ENCODE results near the gene ZNF750. TPM values are rescaled to one million over a fixed set of nuclear protein-coding genes. Genes with fewer than 3 reads are reported as not detected.

Gene ZNF750
- total RNA-seq: not detected

DNA sequence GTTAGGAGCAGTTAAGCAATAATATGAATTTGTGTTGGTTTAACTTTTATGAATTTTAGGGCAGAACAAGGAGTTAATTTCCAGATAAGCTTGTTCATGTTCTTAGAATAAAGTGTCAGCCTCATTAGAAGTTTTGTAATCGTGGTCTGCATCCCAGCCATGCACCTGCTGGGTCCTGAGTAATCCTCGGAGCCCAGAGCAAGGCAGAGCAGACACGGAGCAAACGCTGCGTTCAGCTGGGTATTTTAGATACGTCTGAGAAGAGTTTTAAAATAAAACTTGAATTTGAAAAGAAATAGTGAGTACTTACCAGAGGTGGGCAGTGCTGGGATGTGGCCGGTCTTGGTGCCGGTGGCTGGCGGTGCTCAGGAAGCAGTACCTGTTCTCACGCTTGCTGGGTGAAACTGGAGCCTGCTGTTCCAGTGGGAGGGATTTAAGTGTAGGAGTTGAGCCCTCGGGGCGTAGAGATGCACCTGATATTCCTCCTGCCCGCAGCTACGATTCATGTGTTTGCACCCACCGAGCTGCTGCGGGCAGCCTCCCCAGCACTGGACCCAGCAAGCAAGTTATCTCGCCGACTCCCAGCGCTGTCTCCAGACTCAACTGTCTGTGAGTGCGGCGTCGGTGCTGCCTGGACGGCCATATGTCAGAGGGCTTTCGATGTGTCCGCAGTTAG, at the start of gene ZNF750:
Gene ZNF750, minus strand, starts transcription at position 406 of the 676 bp plus-strand sequence. CDS start 7,568 bp downstream, outside the sequence.
- no peak within 1 kb of the TSS for H3K27ac Mint-ChIP-seq
- H3K27me3 Mint-ChIP-seq: no peaks in the 10 kb centered on the region

DNA sequence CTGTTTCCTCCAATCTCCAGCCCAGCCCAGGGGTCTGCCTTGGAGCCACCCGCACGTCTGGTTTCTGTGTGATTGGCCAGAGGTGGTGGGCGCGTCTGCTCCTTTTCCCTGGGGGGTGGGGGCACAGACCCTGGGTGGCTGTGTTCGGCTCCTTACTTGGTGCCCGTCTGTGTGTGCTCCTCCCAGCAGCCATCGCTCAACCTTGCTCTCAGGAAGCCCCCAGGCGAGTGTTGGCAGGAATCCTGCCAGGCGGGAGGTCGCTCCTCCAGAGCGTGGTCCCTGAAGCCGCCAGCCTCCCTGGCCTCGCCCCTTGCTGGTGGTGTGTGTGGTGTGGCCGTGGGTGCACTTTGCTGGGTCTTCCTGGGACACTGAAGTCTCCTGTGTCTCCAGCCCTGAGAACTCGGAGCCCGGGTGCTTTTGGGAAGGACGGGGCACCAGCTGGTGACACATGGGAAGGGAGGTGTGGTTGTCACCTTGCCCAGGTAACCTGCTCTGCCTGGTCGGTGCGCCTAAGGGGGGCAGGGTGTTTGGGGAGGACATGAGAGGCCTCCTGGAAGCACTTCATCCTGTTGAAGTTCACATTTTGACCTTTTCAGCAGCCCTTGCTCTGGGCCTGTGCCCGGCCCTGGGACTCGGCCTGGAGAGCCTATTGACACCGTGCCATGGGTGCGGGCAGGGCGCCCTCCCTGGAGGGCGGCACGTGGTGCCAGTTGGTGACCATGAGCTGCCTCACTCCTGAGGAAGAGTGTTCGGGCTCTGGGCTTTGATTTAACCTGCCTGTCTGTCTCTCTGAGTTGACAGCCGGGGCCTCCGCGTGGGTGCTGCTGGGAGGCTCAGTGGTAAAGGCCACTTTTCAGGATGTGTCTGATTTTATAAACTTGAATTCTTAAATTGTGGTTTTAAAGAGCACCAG, 49.0 kb upstream of the ZNF750 start:
- no peaks in the 10 kb centered on the region for H3K9me3 Mint-ChIP-seq
- no peak for DNase-seq
- H3K27me3 Mint-ChIP-seq: no peaks in the 10 kb centered on the region
- POLR2A ChIA-PET: no interaction called here
- peaks cover 56% of the 10 kb centered on the region for H3K4me1 Mint-ChIP-seq
- H3K36me3 Mint-ChIP-seq: peaks cover 25% of the 10 kb centered on the region
- no peak overlapping the region for H3K4me3 Mint-ChIP-seq
- ATAC-seq (ENCODE audit: low read depth): no peak
- H3K27ac Mint-ChIP-seq: no peak overlapping the region

More for the DNA sequence above, at the start of gene ZNF750:
- ATAC-seq (ENCODE audit: low read depth) (no peak), DNase-seq (no peak)
- POLR2A ChIA-PET: no interaction called here
- Mint-ChIP-seq H3K9me3 (no peaks in the 10 kb centered on the region), H3K36me3 (no peaks in the 10 kb centered on the region), H3K4me1 (no peaks in the 10 kb centered on the region), H3K4me3 (no peak within 1 kb of the TSS)

DNA sequence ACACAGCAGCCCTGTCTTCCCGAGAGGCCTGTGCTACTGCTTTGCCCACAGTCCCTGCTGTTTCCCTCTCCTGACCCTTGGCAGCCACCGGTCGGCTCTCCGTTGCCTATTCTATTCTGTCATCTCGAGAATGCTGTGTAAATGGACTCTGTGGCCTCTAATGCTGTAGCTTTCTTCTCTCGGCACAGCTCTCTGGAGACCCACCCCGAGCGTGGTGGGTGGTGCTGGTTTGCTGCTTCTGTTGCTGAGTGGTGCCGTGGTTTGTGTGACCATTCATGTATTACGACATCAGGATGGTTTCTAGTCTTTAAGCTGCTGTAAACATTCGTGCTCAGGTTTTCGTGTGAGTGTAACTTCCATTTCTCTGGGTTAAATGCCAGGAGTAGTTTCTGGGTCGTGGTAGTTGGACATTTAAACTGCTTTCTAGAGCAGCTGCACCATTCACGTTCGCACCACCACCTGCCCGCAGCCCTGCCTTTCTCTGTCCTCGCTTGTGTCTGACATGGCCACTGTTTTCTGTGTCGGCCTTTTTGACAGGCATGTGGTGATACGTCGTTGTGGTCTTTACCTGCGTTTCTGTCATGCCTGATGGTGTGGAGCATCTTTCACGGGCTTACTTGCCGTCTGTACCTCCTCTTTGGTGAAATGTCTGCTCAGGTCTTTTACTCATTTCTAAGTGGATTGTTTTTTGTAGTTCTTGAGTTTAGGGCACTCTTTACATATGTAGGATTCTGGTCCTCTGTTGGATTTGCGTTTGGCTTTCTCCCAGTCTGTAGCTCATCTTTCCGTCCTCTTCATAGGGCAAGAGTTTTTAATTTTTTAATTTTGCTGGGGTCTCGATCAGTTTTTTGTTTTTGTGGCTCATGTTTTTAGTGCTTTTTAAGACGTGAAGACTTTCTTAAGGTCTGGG, 47.7 kb upstream of the ZNF750 start:
- H3K9me3 Mint-ChIP-seq: no peaks in the 10 kb centered on the region
- peaks cover 55% of the 10 kb centered on the region for H3K4me1 Mint-ChIP-seq
- ATAC-seq (ENCODE audit: low read depth) (no peak), DNase-seq (no peak)
- no peaks in the 10 kb centered on the region for H3K27me3 Mint-ChIP-seq
- H3K36me3 Mint-ChIP-seq: peaks cover 25% of the 10 kb centered on the region
- peak overlapping the region; percentile 6 for H3K4me3 Mint-ChIP-seq
- POLR2A ChIA-PET: no interaction called here
- H3K27ac Mint-ChIP-seq: peak overlapping the region; percentile 43

DNA sequence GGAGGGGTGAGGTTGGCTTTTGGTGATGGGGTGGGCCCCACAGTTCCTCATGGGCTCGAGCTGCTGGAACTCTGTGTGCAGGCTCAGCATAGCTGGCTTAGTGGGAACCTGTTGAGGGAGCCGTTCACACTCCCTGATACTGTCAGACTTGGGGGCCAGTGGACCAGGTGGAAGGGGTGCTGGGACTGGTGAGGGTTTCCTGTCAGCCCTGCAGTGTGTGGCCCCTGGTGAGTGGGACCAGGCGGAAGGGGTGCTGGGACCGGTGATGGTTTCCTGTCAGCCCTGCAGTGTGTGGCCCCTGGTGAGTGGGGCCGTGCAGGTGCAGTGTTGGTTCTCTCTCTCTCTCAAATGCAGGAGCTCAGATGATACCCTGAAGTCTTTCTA, 45.1 kb upstream of the ZNF750 start:
- peak overlapping the region; percentile 93 for H3K27ac Mint-ChIP-seq
- peak overlapping the region; percentile 64 for H3K4me3 Mint-ChIP-seq
- POLR2A ChIA-PET: interaction anchor here (1.0 to 4.5 kb wide), 5 partner anchors 9 to 27 kb away, joined by 3 to 48 read pairs (median 3); no protein-coding TSS in a partner anchor
- ATAC-seq (ENCODE audit: low read depth) (peak; percentile 78), DNase-seq (peak; percentile 64)
- peaks cover 29% of the 10 kb centered on the region for H3K36me3 Mint-ChIP-seq
- H3K9me3 Mint-ChIP-seq: no peaks in the 10 kb centered on the region
- no peaks in the 10 kb centered on the region for H3K27me3 Mint-ChIP-seq
- H3K4me1 Mint-ChIP-seq: peaks cover 59% of the 10 kb centered on the region

DNA sequence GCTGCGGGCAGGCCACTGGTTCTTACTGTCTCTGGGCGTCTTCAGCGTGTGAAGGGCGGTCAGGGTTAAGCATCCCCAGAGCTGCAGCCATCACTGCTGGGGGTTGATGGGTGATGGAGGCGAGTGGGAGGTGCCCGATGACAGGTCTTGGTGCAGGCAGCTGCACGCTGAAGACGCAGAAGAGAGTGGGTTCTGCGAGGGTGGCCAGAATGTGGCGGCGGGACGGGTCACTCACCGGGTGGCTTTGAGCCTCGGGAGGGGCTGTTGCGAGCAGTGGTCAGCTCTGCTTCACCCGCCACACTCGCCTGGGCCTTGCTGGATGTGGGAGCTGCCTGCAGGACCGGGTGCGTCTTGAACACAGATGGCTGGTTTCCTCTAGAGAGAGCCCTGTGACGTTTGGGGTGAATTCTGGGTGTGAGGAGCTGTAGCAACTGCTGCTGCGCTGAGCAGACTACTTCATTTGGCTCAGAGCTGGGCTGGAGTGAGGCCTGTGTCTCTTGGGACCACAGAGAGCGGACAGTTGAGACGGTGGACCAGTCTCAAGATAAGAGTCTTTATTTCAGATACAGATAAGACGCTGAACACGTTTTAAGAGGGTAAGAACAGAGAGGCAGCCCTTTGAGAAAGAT, 44.6 kb upstream of the ZNF750 start:
- Mint-ChIP-seq H3K27ac (peak overlapping the region; percentile 93), H3K9me3 (no peaks in the 10 kb centered on the region), H3K27me3 (no peaks in the 10 kb centered on the region), H3K4me1 (peaks cover 62% of the 10 kb centered on the region), H3K36me3 (peaks cover 34% of the 10 kb centered on the region), H3K4me3 (peak overlapping the region; percentile 64)
- ATAC-seq (ENCODE audit: low read depth): peak; percentile 11
- POLR2A ChIA-PET: interaction anchor here (1.2 to 4.5 kb wide), 6 partner anchors 9 to 26 kb away, joined by 3 to 48 read pairs (median 4); no protein-coding TSS in a partner anchor
- DNase-seq: no peak

DNA sequence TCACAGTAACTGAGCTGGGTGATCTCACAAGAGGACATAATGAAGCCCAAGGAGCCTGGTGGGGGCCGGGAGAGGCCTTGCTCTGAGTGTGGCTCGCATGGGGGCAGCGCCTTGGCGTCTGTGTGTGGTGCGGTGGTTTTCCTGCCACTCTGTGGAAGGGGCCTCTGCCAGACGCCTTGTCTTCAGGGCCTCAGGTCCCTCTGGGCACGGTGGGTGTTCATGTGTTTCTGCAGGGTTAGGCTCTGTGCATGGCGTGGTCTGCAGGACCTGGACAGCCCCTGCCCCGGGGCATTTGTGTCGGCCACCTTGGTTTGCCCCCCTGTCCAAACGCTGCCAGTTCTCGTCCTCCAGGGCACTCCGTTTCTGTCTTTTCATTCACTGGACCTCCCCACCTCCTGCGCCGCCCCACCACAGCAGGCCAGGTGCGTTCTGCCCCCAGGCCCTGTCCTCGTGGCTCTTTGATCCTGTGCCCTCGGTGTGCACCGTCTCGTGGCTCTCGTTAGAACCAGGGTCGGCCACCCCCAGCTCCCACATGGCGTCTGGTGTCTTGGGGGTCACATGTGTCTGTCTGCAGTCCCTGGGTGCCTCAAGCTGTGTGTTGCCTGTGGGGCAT, 43.7 kb upstream of the ZNF750 start:
- H3K27me3 Mint-ChIP-seq: no peaks in the 10 kb centered on the region

DNA sequence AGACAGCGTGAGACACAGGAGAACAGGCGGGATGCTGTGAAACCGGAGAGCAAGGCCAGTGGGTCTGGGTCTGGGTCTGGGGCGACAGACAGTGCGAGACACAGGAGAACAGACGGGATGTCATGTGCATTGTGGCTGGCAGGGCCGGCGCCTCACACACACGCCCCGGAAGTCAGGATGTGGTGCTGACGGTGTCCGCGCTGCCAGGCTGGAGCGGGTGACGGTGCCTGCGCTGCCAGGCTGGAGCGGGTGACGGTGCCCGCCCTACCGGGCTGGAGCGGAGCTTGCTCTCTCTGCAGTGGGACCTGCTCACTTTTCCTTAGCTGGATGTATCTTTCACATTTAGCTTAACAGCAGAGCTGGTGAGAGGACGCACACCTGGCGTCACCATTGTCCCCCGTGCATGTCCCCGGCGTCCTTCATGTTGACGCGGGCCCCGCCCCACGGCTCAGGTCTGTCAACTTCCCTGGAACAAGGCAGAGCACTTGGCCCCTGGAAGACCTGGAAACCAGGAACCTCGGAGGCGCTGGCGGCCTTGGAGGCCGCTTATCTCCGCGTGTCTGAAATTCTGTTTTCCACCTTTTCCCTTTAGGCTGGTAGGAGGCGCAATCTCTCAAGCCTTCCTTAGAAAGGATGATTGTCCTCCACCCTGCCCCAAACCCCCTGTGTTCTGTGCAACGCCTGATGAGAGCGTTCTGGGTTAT, 43.0 kb upstream of the ZNF750 start:
- ATAC-seq (ENCODE audit: low read depth) (peak; percentile 79), DNase-seq (peak; percentile 71)
- H3K9me3 Mint-ChIP-seq: no peaks in the 10 kb centered on the region
- peak overlapping the region; percentile 85 for H3K4me3 Mint-ChIP-seq
- H3K27me3 Mint-ChIP-seq: no peaks in the 10 kb centered on the region
- peaks cover 69% of the 10 kb centered on the region for H3K4me1 Mint-ChIP-seq
- POLR2A ChIA-PET: interaction anchor here (1.5 to 4.5 kb wide), 3 partner anchors 10 to 19 kb away, joined by 4 to 48 read pairs (median 4); no protein-coding TSS in a partner anchor
- peak overlapping the region; percentile 92 for H3K27ac Mint-ChIP-seq
- peaks cover 35% of the 10 kb centered on the region for H3K36me3 Mint-ChIP-seq

More for the DNA sequence above, 43.7 kb upstream of the ZNF750 start:
- Mint-ChIP-seq H3K36me3 (peaks cover 34% of the 10 kb centered on the region), H3K9me3 (no peaks in the 10 kb centered on the region), H3K27ac (peak overlapping the region; percentile 93), H3K4me1 (peaks cover 68% of the 10 kb centered on the region), H3K4me3 (peak overlapping the region; percentile 85)
- ATAC-seq (ENCODE audit: low read depth): no peak
- POLR2A ChIA-PET: interaction anchor here (1.2 to 4.5 kb wide), 5 partner anchors 10 to 26 kb away, joined by 3 to 48 read pairs (median 4); no protein-coding TSS in a partner anchor
- no peak for DNase-seq

DNA sequence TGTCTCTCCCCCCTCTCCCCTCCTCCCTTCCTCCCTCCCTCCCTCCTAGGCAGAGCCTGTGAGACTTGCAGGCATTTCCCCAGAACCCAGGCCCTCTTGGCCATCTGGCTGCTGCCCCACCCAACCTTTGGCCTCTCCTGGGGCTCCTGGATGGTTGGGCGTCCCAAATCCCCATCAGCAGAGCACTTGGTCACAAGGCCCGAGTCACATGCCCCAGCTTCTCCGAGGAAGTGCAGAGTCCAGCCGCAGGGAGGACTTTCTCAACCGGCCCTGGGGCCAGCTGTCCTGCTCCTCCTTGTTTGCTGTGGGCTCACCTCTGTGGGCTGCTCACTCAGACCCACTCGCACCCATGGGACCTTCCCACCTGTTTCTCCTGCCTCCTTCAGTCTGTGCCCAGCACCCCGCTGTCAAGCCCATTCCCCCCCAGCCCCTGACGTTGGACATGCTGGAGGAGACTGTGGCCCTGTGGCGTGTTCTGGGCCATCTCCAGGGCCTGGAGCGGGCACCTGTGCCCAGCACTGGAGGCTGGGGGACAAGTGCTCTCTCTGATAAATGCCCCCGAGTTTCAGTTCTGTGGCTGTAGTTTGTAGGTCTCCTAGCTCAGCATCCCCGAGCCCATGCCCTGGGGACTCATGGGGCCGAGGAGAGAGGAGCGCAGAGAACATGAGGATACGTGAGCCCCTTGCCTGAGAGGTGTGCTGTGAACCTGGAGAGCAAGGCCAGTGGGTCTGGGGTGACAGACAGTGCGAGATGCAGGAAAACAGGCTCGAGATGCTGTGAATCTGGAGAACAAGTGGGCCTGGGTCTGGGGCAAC, 42.3 kb upstream of the ZNF750 start:
- Mint-ChIP-seq H3K36me3 (peaks cover 27% of the 10 kb centered on the region), H3K27me3 (no peaks in the 10 kb centered on the region), H3K9me3 (no peaks in the 10 kb centered on the region), H3K27ac (peak overlapping the region; percentile 92), H3K4me1 (peaks cover 66% of the 10 kb centered on the region), H3K4me3 (peak overlapping the region; percentile 85)
- ATAC-seq (ENCODE audit: low read depth) (no peak), DNase-seq (no peak)
- POLR2A ChIA-PET: interaction anchor here (4.5 kb wide), 1 partner anchor 18 kb away, joined by 48 read pairs; no protein-coding TSS in a partner anchor

DNA sequence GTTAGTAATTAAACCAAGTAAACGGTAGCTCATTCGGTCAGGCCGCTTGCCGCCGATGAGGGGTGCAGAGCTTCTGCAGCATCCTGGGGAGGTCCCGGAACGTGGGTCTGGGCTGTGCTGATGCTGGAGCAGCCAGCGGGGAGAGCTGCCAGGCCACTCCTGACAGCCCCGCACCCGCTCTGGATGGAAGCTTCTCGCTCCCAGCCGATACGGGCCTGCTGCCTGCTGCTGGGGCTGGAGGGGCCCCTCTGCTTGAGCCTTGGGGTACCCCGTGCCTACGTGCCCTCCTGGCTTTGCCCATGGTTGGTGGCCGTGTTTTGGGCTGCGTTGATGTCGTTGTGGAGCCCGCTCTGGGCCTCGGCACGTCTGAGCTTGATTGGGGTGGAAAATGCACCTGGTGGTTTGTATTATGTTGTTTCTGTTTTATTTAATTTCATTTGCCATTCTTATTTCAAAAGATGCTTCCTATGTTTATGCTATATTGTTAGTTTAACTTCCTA, 41.6 kb upstream of the ZNF750 start:
- ATAC-seq (ENCODE audit: low read depth) (no peak), DNase-seq (no peak)
- peak overlapping the region; percentile 49 for H3K27ac Mint-ChIP-seq
- POLR2A ChIA-PET: no interaction called here
- no peaks in the 10 kb centered on the region for H3K27me3 Mint-ChIP-seq
- peaks cover 23% of the 10 kb centered on the region for H3K36me3 Mint-ChIP-seq
- H3K4me3 Mint-ChIP-seq: no peak overlapping the region
- H3K4me1 Mint-ChIP-seq: peaks cover 61% of the 10 kb centered on the region
- no peaks in the 10 kb centered on the region for H3K9me3 Mint-ChIP-seq

DNA sequence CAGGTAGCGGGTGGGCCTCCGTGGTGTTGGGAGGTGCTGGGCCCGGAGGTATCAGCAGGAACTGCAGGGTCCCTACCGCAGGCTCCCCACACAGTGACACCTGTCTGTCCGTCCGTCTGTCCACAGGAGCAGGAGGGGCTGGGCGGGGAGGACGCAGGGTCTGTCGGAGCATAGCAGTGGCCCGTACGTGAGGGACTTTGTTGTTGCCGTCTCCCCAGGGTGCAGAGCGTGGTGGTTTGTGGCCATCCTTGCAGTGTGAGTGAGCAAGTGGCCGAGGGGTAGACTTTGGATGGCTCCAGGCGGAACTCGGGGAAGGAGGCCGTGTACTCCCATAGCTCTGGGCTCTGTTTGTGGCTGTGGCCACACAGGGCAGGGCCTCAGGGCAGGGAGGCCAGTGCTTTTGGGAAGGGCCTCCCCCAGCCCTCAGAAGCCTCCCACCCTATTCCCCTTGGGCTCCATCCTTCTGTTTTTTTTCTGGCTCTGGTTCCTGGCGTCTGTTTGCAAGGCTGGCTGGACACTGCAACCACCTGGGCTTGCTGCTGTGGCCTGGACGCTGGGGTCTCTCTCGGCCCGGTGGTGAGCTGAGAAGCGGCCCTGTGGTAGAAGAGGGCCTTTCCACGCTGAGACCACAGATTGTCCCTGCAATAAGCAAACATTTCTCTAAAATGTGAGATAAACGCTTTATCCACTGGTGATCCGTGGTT, 41.0 kb upstream of the ZNF750 start:
- ATAC-seq (ENCODE audit: low read depth) (no peak), DNase-seq (no peak)
- peaks cover 23% of the 10 kb centered on the region for H3K36me3 Mint-ChIP-seq
- POLR2A ChIA-PET: no interaction called here
- H3K4me3 Mint-ChIP-seq: no peak overlapping the region
- H3K27ac Mint-ChIP-seq: no peak overlapping the region
- no peaks in the 10 kb centered on the region for H3K9me3 Mint-ChIP-seq
- peaks cover 57% of the 10 kb centered on the region for H3K4me1 Mint-ChIP-seq
- H3K27me3 Mint-ChIP-seq: no peaks in the 10 kb centered on the region

Data from activated naive CD8-positive, alpha-beta T cell treated with anti-CD3 and anti-CD28 coated beads, Interleukin-2, amount 10 ng/mL, durations not matched to agents 7 days and 5 days (primary cell).